ENCODE data around the gene BTNL3.

DNA sequence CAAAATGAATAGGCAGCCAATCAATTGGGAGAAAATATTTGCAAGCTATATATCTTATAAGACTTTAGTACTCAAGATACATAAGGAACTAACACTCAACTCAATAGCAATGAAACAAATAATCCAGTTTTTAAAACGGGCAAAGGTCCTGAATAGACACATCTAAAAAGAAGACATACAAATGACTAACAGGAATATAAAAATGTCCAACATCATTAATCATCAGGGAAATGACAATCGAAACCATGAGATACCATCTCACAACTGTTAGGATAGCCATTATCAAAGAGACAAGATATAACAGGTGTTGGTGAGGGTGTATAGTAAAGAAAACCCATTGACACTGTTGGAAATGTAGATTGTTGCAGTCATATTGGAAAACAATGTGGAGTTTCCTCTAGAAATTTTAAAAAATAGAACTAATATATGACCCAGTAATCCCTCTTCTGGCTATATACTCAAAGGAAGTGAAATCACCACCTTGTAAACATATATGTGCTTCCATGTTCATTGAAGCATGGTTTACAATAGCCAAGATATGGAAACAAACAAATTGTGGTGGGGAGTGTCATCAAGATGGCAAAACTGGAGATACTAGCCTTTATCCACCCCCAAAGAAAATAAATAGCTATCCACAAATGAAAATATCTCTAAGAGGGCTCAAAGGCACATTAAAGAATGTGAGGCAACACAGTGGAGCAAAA lies 13.9 kb upstream of the BTNL3 start:
- TF ChIP-seq, protein P1, sequence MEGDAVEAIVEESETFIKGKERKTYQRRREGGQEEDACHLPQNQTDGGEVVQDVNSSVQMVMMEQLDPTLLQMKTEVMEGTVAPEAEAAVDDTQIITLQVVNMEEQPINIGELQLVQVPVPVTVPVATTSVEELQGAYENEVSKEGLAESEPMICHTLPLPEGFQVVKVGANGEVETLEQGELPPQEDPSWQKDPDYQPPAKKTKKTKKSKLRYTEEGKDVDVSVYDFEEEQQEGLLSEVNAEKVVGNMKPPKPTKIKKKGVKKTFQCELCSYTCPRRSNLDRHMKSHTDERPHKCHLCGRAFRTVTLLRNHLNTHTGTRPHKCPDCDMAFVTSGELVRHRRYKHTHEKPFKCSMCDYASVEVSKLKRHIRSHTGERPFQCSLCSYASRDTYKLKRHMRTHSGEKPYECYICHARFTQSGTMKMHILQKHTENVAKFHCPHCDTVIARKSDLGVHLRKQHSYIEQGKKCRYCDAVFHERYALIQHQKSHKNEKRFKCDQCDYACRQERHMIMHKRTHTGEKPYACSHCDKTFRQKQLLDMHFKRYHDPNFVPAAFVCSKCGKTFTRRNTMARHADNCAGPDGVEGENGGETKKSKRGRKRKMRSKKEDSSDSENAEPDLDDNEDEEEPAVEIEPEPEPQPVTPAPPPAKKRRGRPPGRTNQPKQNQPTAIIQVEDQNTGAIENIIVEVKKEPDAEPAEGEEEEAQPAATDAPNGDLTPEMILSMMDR (IDR thresholded peaks at IDR 0.05): no peak
- TF ChIP-seq POLR2AphosphoS5 (IDR thresholded peaks at IDR 0.05) (no peak), POLR2A (IDR thresholded peaks at IDR 0.05) (no peak)
